Stimulated activated CD4-positive, alpha-beta T cell treated with anti-CD3 and anti-CD28 coated beads, Interleukin-1b, Interleukin-23, amount 100 ng/mL, for 48 hours (primary cell): Measurements from ENCODE around the gene TSN.

Experiments
- DNase-seq: peaks from one replicate; pipeline ENCODE4 v3.0.0-alpha.2; 2020

The TSN gene

GRCh38 chr2:121748202-121748601 lies 7.2 kb upstream of the TSN start:
- no peak for DNase-seq

- no peak for DNase-seq
Measured at GRCh38 chr2:121754851-121755236, 607 bp upstream of the TSN start.

GRCh38 chr2:121764681-121765228 lies 9.3 kb downstream of the TSN start:
- DNase-seq: no peak

GRCh38 chr2:121766624-121767023 lies 11.2 kb downstream of the TSN start:
- no peak for DNase-seq

GRCh38 chr2:121768143-121768755 lies 12.8 kb downstream of the TSN start:
- no peak for DNase-seq

GRCh38 chr2:121771976-121772742 lies 16.7 kb downstream of the TSN start:
- DNase-seq: no peak

- DNase-seq: no peak
Measured at GRCh38 chr2:121774235-121774634, 18.8 kb downstream of the TSN start.

- DNase-seq: no peak
Measured at GRCh38 chr2:121776361-121776760, 20.9 kb downstream of the TSN start.

GRCh38 chr2:121776885-121777698 lies 21.6 kb downstream of the TSN start:
- no peak for DNase-seq

GRCh38 chr2:121777699-121778058 lies 22.2 kb downstream of the TSN start:
- DNase-seq: no peak

GRCh38 chr2:121778741-121779487 lies 23.5 kb downstream of the TSN start:
- no peak for DNase-seq

- no peak for DNase-seq
Measured at GRCh38 chr2:121783180-121783579, 27.7 kb downstream of the TSN start.

GRCh38 chr2:121788685-121789084 lies 33.2 kb downstream of the TSN start:
- no peak for DNase-seq

- DNase-seq: no peak
Measured at GRCh38 chr2:121790276-121790956, 35.0 kb downstream of the TSN start.

- no peak for DNase-seq
Measured at GRCh38 chr2:121791290-121791689, 35.8 kb downstream of the TSN start.

GRCh38 chr2:121791801-121792221 lies 36.4 kb downstream of the TSN start:
- no peak for DNase-seq

GRCh38 chr2:121793816-121794215 lies 38.4 kb downstream of the TSN start:
- DNase-seq: no peak

- DNase-seq: no peak
Measured at GRCh38 chr2:121794233-121794632, 38.8 kb downstream of the TSN start.

GRCh38 chr2:121796239-121796638 lies 40.8 kb downstream of the TSN start:
- no peak for DNase-seq

GRCh38 chr2:121798617-121799016 lies 43.2 kb downstream of the TSN start:
- DNase-seq: no peak

GRCh38 chr2:121801916-121802315 lies 46.5 kb downstream of the TSN start:
- no peak for DNase-seq

- DNase-seq: no peak
Measured at GRCh38 chr2:121803503-121803902, 48.1 kb downstream of the TSN start.
